Measurements from ENCODE around the gene NRG4. TPM values are rescaled to one million over a fixed set of nuclear protein-coding genes. Genes with fewer than 3 reads are reported as not detected.
"Not testable (repeated sequence)": the region's sequence is repeated elsewhere in the genome, so short reads cannot be mapped to it uniquely, and the experiment has no call there.

The NRG4 gene
- total and polyA plus RNA-seq, 2 donors (not counting 3 experiments of a cell fraction or from before 2014, with no cell fraction given) = not detected

- intact Hi-C loops (cut with micrococcal nuclease) = no loop called here
- POLR2A ChIA-PET = no interaction called here
Observed at GRCh38 chr15:76024021-76024768, 12.0 kb upstream of the NRG4 start.

GRCh38 chr15:76013470-76013869 is 1.2 kb upstream of the NRG4 start:
- intact Hi-C loops (cut with micrococcal nuclease); POLR2A ChIA-PET; H2AFZ ChIP-seq (ENCODE audit: low read depth, low read length); CTCF ChIA-PET; H3K9me1 ChIP-seq (replicated peaks; ENCODE audit: control insufficient read depth, extremely low read depth, insufficient read depth, low read length); H3K4me2 ChIP-seq (ENCODE audit: insufficient read depth, low read length); H4K20me1 ChIP-seq (replicated peaks; ENCODE audit: control insufficient read depth, extremely low read depth, insufficient read depth, low read length); DNase-seq (ENCODE audit: low read depth, low spot score); H3K4me3 ChIP-seq (replicated peaks in 1 of 3; ENCODE audit: insufficient read depth in 1 of 3, low read depth in 1 of 3, low read length in 3 of 3); dilution Hi-C loops (cut with MboI; ENCODE audit: extremely low pct_ligation_motif_present, low sequenced_read_pairs); H3K27ac ChIP-seq (ENCODE audit: insufficient read depth, low read depth, low read length); H3K9me3 ChIP-seq (replicated peaks; ENCODE audit: control insufficient read depth, insufficient read depth, low read length); H3K4me1 ChIP-seq (ENCODE audit: control insufficient read depth, extremely low read depth, insufficient read depth, low read length); H3K79me2 ChIP-seq (ENCODE audit: control insufficient read depth, insufficient read depth, low read length); BruUV-seq (replicated peaks); H3K9ac ChIP-seq (replicated peaks; ENCODE audit: extremely low read depth, insufficient read depth, low read length); H3K36me3 ChIP-seq (ENCODE audit: control insufficient read depth in 2 of 2, extremely low read depth in 1 of 2, insufficient read depth in 2 of 2, low read length in 2 of 2); FAIRE-seq: not testable (repeated sequence)
- H3K27me3 ChIP-seq (ENCODE audit: control insufficient read depth in 2 of 2, insufficient read depth in 2 of 2, low read length in 2 of 2) = peaks cover 0 to 22% of the 10 kb centered on the region in 2 experiments

More at GRCh38 chr15:76024021-76024768, 12.0 kb upstream of the NRG4 start:
- no peak overlapping the region for H3K27ac ChIP-seq (ENCODE audit: insufficient read depth, low read depth, low read length)
- H4K20me1 ChIP-seq (replicated peaks; ENCODE audit: control insufficient read depth, extremely low read depth, insufficient read depth, low read length) = no peaks in the 10 kb centered on the region
- dilution Hi-C loops (cut with MboI; ENCODE audit: extremely low pct_ligation_motif_present, low sequenced_read_pairs) = no loop called here
- no peaks in the 10 kb centered on the region for H3K4me1 ChIP-seq (ENCODE audit: control insufficient read depth, extremely low read depth, insufficient read depth, low read length)
- H2AFZ ChIP-seq (ENCODE audit: low read depth, low read length) = no peak overlapping the region
- TF ChIP-seq POLR2AphosphoS5 (IDR thresholded peaks at IDR 0.05; ENCODE audit: insufficient read depth, low read depth, low read length) = no peak
- TF ChIP-seq GATA2 (IDR thresholded peaks at IDR 0.05; ENCODE audit: insufficient read depth, insufficient read length, low read depth, low read length) = no peak
- no peak for TF ChIP-seq JUN (IDR thresholded peaks at IDR 0.05; ENCODE audit: borderline replicate concordance, insufficient read depth, insufficient read length, low read depth)
- TF ChIP-seq MYC (IDR thresholded peaks at IDR 0.05; ENCODE audit: low read depth, low read length) = no peak
- TF ChIP-seq MAX (IDR thresholded peaks at IDR 0.05; ENCODE audit: insufficient read depth, insufficient read length) = no peak
- no peak for TF ChIP-seq POLR2A (IDR thresholded peaks at IDR 0.05; ENCODE audit: low read depth, low read length)
- TF ChIP-seq FOS (IDR thresholded peaks at IDR 0.05; ENCODE audit: borderline replicate concordance, insufficient read depth, low read length) = no peak
- TF ChIP-seq CTCF (IDR thresholded peaks at IDR 0.05; ENCODE audit: extremely low read depth in 1 of 2, insufficient read depth in 1 of 2, low read depth in 1 of 2, low read length in 2 of 2) = no peak
- TF ChIP-seq EZH2 (IDR thresholded peaks at IDR 0.05; ENCODE audit: borderline replicate concordance, low read depth, low read length, severe bottlenecking) = no peak
- H3K9me1 ChIP-seq (replicated peaks; ENCODE audit: control insufficient read depth, extremely low read depth, insufficient read depth, low read length) = no peaks in the 10 kb centered on the region
- H3K9ac ChIP-seq (replicated peaks; ENCODE audit: extremely low read depth, insufficient read depth, low read length) = no peak overlapping the region
- no TSS peak for BruUV-seq (replicated peaks)
- FAIRE-seq (no peak), DNase-seq (ENCODE audit: low read depth, low spot score) (no peak)
- CTCF ChIA-PET = interaction anchor here (0.7 to 1.1 kb wide), 2 partner anchors 12 to 116 kb away, joined by 3 to 4 read pairs; no protein-coding TSS in a partner anchor
- H3K79me2 ChIP-seq (ENCODE audit: control insufficient read depth, insufficient read depth, low read length) = no peaks in the 10 kb centered on the region
- H3K4me3 ChIP-seq (replicated peaks in 1 of 3; ENCODE audit: insufficient read depth in 1 of 3, low read depth in 1 of 3, low read length in 3 of 3) = no peak overlapping the region
- H3K9me3 ChIP-seq (replicated peaks; ENCODE audit: control insufficient read depth, insufficient read depth, low read length) = no peaks in the 10 kb centered on the region
- no peaks in the 10 kb centered on the region for H3K27me3 ChIP-seq (ENCODE audit: control insufficient read depth in 2 of 2, insufficient read depth in 2 of 2, low read length in 2 of 2)
- no peak overlapping the region for H3K4me2 ChIP-seq (ENCODE audit: insufficient read depth, low read length)
- H3K36me3 ChIP-seq (ENCODE audit: control insufficient read depth in 2 of 2, extremely low read depth in 1 of 2, insufficient read depth in 2 of 2, low read length in 2 of 2) = no peaks in the 10 kb centered on the region
